DMS153 treated with DMSO at 0.1 percent for 48 hours (cell line): ENCODE results near the gene NBPF1.
"Not testable (repeated sequence)": the region's sequence is repeated elsewhere in the genome, so short reads cannot be mapped to it uniquely, and the experiment has no call there.

Source experiments
- DNase-seq: peaks from one replicate; lab custom pipeline; 2025; ENCODE audit not compliant: unreplicated experiment; lab: John Stamatoyannopoulos, UW

NBPF1 gene

GRCh38 chr1:16607853-16608815 is 5.2 kb downstream of the NBPF1 start:
- not testable (repeated sequence) for DNase-seq

GRCh38 chr1:16607433-16607851 is 5.9 kb downstream of the NBPF1 start:
- DNase-seq, result no peak

- DNase-seq, result not testable (repeated sequence)
Measured at GRCh38 chr1:16606666-16607432, 6.5 kb downstream of the NBPF1 start.

- no peak for DNase-seq
Measured at GRCh38 chr1:16605532-16606505, 7.5 kb downstream of the NBPF1 start.

- DNase-seq, result no peak
Measured at GRCh38 chr1:16605213-16605525, 8.2 kb downstream of the NBPF1 start.

- not testable (repeated sequence) for DNase-seq
Measured at GRCh38 chr1:16604514-16605212, 8.7 kb downstream of the NBPF1 start.

- not testable (repeated sequence) for DNase-seq
Measured at GRCh38 chr1:16603623-16604022, 9.7 kb downstream of the NBPF1 start.

- DNase-seq, result not testable (repeated sequence)
Measured at GRCh38 chr1:16602336-16603011, 10.9 kb downstream of the NBPF1 start.

- not testable (repeated sequence) for DNase-seq
Measured at GRCh38 chr1:16600855-16601786, 12.2 kb downstream of the NBPF1 start.

- not testable (repeated sequence) for DNase-seq
Measured at GRCh38 chr1:16599326-16599725, 14.0 kb downstream of the NBPF1 start.

GRCh38 chr1:16595216-16595615 is 18.1 kb downstream of the NBPF1 start:
- DNase-seq, result not testable (repeated sequence)

GRCh38 chr1:16591845-16592244 is 21.5 kb downstream of the NBPF1 start:
- not testable (repeated sequence) for DNase-seq

GRCh38 chr1:16588081-16588480 is 25.3 kb downstream of the NBPF1 start:
- DNase-seq, result not testable (repeated sequence)

- DNase-seq, result not testable (repeated sequence)
Measured at GRCh38 chr1:16587639-16588038, 25.7 kb downstream of the NBPF1 start.

GRCh38 chr1:16565324-16565723 is 48.0 kb downstream of the NBPF1 start:
- not testable (repeated sequence) for DNase-seq

GRCh38 chr1:16561035-16561434 is 52.3 kb downstream of the NBPF1 start:
- not testable (repeated sequence) for DNase-seq

- not testable (repeated sequence) for DNase-seq
Measured at GRCh38 chr1:16560498-16560897, 52.9 kb downstream of the NBPF1 start.

- not testable (repeated sequence) for DNase-seq
Measured at GRCh38 chr1:16559688-16560087, 53.7 kb downstream of the NBPF1 start.
